ENCODE measurements around the gene PSMA6. TPM values are rescaled to one million over a fixed set of nuclear protein-coding genes. Genes with fewer than 3 reads are reported as not detected.

PSMA6 gene
- total and polyA plus RNA-seq, 4 donors = 87.5 to 151 (median 98.8) TPM

DNA sequence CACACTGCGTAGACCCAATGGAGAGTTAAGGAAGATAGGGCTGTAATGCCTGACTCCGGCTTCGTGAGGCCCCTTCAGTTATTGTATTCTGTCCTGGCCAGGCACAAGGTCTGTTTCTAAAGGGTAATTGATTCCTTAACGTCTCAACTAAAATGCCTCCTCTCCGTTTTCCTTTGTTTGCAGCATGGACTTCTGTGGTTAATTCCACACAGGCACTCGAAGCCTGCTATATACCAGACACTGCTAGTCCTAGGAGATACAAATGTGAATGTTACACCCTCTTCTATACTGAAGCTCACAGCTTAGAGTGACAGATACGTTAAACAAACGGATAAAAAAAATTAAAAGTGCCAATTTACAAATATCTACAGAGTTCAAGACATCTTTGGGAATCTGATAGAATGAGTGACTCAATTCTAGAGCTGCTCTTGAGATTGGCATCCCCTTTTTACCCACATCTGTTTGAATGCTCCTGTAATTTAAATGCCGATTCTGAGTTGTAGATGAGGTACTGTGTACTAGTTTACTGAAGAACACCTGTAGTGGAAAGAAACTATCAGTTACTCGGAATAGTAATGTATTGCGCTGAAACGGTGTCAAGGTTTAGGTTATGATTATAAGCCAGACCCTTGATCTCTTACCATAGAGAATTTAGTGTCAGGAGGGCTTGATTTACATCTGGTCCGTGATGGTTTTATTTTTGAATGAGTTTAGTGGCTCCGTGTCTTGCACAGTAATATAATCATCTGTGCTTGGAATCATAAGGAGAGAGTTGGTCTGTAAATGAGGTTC is 784 bp downstream of the PSMA6 start:
- Histone ChIP-seq H3K36me3 (ENCODE audit: control insufficient read depth in 4 of 4, insufficient read depth in 3 of 4, low read depth in 1 of 4, low read length in 3 of 4) (no peaks in the 10 kb centered on the region), H3K9me3 (ENCODE audit: control insufficient read depth in 4 of 4, low read length in 3 of 4) (no peaks in the 10 kb centered on the region), H3K27ac (ENCODE audit: low read depth in 1 of 2, low read length in 2 of 2) (peak overlapping the region; percentile 75 to 86), H3K27me3 (ENCODE audit: control insufficient read depth in 4 of 4, insufficient read depth in 4 of 4, low read length in 3 of 4) (no peaks in the 10 kb centered on the region), H3K9ac (ENCODE audit: low read depth in 1 of 2, low read length in 2 of 2) (peak overlapping the region; percentile 77 to 92), H3K4me1 (ENCODE audit: control insufficient read depth in 4 of 4, insufficient read depth in 4 of 4, low read length in 3 of 4) (peaks cover 2 to 48% (median 29%) of the 10 kb centered on the region in 4 donors), H3K4me3 (ENCODE audit: low read depth in 1 of 3, low read length in 3 of 3) (peak overlapping the region; percentile 68 to 85 (median 68))
- no peak for DNase-seq (ENCODE audit: low spot score)
- TF ChIP-seq FOXA2 (IDR thresholded peaks at IDR 0.05) (no peak), FOXA1 (IDR thresholded peaks at IDR 0.05) (no peak), YY1 (IDR thresholded peaks at IDR 0.05) (no peak)
- WGBS = 3% methylated on average over 14 of the region's 14 CpGs

GRCh38 chr14:35295845-35296161 is 3.6 kb downstream of the PSMA6 start:
- Histone ChIP-seq H3K4me3 (ENCODE audit: low read depth in 1 of 3, low read length in 3 of 3) (no peak overlapping the region), H3K9me3 (ENCODE audit: control insufficient read depth in 4 of 4, low read length in 3 of 4) (no peaks in the 10 kb centered on the region), H3K36me3 (ENCODE audit: control insufficient read depth in 4 of 4, insufficient read depth in 3 of 4, low read depth in 1 of 4, low read length in 3 of 4) (no peaks in the 10 kb centered on the region), H3K4me1 (ENCODE audit: control insufficient read depth in 4 of 4, insufficient read depth in 4 of 4, low read length in 3 of 4) (peaks cover 4 to 36% (median 20%) of the 10 kb centered on the region in 4 donors), H3K27ac (ENCODE audit: low read depth in 1 of 2, low read length in 2 of 2) (no peak overlapping the region), H3K27me3 (ENCODE audit: control insufficient read depth in 4 of 4, insufficient read depth in 4 of 4, low read length in 3 of 4) (no peaks in the 10 kb centered on the region), H3K9ac (ENCODE audit: low read depth in 1 of 2, low read length in 2 of 2) (no peak overlapping the region)
- TF ChIP-seq EGR1 (IDR thresholded peaks at IDR 0.05; ENCODE audit: low read depth in 2 of 2) (no peak), ATF3 (IDR thresholded peaks at IDR 0.05) (no peak), JUND (IDR thresholded peaks at IDR 0.05) (no peak), FOXA2 (IDR thresholded peaks at IDR 0.05) (no peak), CTCF (IDR thresholded peaks at IDR 0.05; ENCODE audit: low read depth, low read length, missing input control) (no peak), SP1 (IDR thresholded peaks at IDR 0.05) (no peak), RAD21 (IDR thresholded peaks at IDR 0.05) (no peak), YY1 (IDR thresholded peaks at IDR 0.05) (no peak), TAF1 (conservative IDR thresholded peaks at IDR 0.05) (no peak), RXRA (IDR thresholded peaks at IDR 0.05) (no peak)
- TF ChIP-seq, protein P1, sequence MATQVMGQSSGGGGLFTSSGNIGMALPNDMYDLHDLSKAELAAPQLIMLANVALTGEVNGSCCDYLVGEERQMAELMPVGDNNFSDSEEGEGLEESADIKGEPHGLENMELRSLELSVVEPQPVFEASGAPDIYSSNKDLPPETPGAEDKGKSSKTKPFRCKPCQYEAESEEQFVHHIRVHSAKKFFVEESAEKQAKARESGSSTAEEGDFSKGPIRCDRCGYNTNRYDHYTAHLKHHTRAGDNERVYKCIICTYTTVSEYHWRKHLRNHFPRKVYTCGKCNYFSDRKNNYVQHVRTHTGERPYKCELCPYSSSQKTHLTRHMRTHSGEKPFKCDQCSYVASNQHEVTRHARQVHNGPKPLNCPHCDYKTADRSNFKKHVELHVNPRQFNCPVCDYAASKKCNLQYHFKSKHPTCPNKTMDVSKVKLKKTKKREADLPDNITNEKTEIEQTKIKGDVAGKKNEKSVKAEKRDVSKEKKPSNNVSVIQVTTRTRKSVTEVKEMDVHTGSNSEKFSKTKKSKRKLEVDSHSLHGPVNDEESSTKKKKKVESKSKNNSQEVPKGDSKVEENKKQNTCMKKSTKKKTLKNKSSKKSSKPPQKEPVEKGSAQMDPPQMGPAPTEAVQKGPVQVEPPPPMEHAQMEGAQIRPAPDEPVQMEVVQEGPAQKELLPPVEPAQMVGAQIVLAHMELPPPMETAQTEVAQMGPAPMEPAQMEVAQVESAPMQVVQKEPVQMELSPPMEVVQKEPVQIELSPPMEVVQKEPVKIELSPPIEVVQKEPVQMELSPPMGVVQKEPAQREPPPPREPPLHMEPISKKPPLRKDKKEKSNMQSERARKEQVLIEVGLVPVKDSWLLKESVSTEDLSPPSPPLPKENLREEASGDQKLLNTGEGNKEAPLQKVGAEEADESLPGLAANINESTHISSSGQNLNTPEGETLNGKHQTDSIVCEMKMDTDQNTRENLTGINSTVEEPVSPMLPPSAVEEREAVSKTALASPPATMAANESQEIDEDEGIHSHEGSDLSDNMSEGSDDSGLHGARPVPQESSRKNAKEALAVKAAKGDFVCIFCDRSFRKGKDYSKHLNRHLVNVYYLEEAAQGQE (IDR thresholded peaks at IDR 0.05) = no peak
- TF ChIP-seq, protein P2, sequence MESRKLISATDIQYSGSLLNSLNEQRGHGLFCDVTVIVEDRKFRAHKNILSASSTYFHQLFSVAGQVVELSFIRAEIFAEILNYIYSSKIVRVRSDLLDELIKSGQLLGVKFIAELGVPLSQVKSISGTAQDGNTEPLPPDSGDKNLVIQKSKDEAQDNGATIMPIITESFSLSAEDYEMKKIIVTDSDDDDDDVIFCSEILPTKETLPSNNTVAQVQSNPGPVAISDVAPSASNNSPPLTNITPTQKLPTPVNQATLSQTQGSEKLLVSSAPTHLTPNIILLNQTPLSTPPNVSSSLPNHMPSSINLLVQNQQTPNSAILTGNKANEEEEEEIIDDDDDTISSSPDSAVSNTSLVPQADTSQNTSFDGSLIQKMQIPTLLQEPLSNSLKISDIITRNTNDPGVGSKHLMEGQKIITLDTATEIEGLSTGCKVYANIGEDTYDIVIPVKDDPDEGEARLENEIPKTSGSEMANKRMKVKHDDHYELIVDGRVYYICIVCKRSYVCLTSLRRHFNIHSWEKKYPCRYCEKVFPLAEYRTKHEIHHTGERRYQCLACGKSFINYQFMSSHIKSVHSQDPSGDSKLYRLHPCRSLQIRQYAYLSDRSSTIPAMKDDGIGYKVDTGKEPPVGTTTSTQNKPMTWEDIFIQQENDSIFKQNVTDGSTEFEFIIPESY (IDR thresholded peaks at IDR 0.05) = no peak
- no peak for DNase-seq (ENCODE audit: low spot score)
- WGBS = 88% methylated on average over 1 of the region's 1 CpG
